22Rv1 (cell line): ENCODE results near the gene SHCBP1L.

Experiments
- ZFX ChIP-seq: fragments of 450-650 bp; IDR thresholded peaks from 2 replicates; pipeline ENCODE4 v1.6.1; 2017; ENCODE audit warnings: antibody characterized with exemption, borderline replicate concordance
- TF ChIP-seq, protein P1 (sequence below): fragments of 450-650 bp; IDR thresholded peaks from 2 replicates; pipeline ENCODE4 v1.5.1; 2017; ENCODE audit warnings: mild to moderate bottlenecking

DNA sequence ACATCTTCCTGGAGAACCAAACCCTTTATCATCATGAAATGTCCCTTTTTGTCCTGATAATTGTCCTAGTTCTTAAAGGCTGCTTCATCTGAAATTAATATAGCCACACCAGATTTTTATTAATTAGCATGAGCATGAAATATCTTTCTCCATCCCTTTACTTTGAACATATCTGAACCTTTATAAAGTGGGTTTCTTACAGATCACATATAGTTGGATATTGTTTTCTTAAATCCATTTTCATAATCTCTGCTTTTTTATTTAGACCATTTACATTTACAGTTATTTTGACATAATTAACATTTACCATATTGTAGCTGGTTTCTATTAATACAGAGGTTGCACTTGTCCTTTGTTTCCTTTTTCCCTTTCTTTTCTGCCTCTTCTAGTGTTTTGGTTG, 17.2 kb downstream of the SHCBP1L start:
- TF ChIP-seq, protein P1, sequence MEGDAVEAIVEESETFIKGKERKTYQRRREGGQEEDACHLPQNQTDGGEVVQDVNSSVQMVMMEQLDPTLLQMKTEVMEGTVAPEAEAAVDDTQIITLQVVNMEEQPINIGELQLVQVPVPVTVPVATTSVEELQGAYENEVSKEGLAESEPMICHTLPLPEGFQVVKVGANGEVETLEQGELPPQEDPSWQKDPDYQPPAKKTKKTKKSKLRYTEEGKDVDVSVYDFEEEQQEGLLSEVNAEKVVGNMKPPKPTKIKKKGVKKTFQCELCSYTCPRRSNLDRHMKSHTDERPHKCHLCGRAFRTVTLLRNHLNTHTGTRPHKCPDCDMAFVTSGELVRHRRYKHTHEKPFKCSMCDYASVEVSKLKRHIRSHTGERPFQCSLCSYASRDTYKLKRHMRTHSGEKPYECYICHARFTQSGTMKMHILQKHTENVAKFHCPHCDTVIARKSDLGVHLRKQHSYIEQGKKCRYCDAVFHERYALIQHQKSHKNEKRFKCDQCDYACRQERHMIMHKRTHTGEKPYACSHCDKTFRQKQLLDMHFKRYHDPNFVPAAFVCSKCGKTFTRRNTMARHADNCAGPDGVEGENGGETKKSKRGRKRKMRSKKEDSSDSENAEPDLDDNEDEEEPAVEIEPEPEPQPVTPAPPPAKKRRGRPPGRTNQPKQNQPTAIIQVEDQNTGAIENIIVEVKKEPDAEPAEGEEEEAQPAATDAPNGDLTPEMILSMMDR = no peak
- no peak for TF ChIP-seq ZFX
